Measurements from ENCODE around the gene GNLY.

GRCh38 chr2:85735691-85736090, 41.5 kb downstream of the GNLY start:
- TF ChIP-seq EZH2 (IDR thresholded peaks at IDR 0.05; ENCODE audit: low read length, unreplicated experiment) (no peak), CTCF (conservative IDR thresholded peaks at IDR 0.05; ENCODE audit: low read depth, low read length) (no peak)

Measured in PC-3 (cell line).